MCF 10A (cell line): Measurements from ENCODE around the gene LYSMD1. TPM values are rescaled to one million over a fixed set of nuclear protein-coding genes. Genes with fewer than 3 reads are reported as not detected.

Experiments used
- BruUV-seq: library from RNA; stranded (reverse); fragments of 400-500 nt; replicated peaks from 2 replicates; lab custom pipeline; 2021; lab: Mats Ljungman, UMichigan
- CTCF ChIA-PET: fragments of 300-600 bp; sonication (Branson Sonifier 250); formaldehyde crosslinking; extraction: SDS; loops from one replicate; lab custom pipeline; 2021; ENCODE audit warnings: antibody characterized with exemption, inconsistent platforms; lab: Yijun Ruan, JAX
- POLR2A ChIA-PET: fragments of 300-600, 350-650 bp; sonication (Branson Sonifier 250); formaldehyde crosslinking; extraction: SDS; loops from one replicate; lab custom pipeline; 2020; ENCODE audit warnings: antibody characterized with exemption, inconsistent platforms; lab: Yijun Ruan, JAX
- DNase-seq: peaks from one replicate; pipeline ENCODE4 v3.0.0-alpha.2; 2018; ENCODE audit not compliant: unreplicated experiment
- H3K27ac Mint-ChIP-seq: one replicate; pipeline ENCODE4 v1.8.0; 2022; ENCODE audit warnings: mild to moderate bottlenecking, low read depth, mixed read lengths; ENCODE audit not compliant: unreplicated experiment
- H3K27me3 Mint-ChIP-seq: one replicate; pipeline ENCODE4 v1.8.0; 2022; ENCODE audit warnings: mixed read lengths; ENCODE audit not compliant: insufficient read depth, unreplicated experiment
- H3K36me3 Mint-ChIP-seq: one replicate; pipeline ENCODE4 v1.8.0; 2022; ENCODE audit warnings: mild to moderate bottlenecking, moderate library complexity, mixed read lengths; ENCODE audit not compliant: insufficient read depth, unreplicated experiment
- H3K4me1 Mint-ChIP-seq: one replicate; pipeline ENCODE4 v1.8.0; 2022; ENCODE audit warnings: mixed read lengths; ENCODE audit not compliant: insufficient read depth, unreplicated experiment
- H3K4me3 Mint-ChIP-seq: one replicate; pipeline ENCODE4 v1.8.0; 2022; ENCODE audit warnings: mild to moderate bottlenecking, moderate library complexity, mixed read lengths; ENCODE audit not compliant: unreplicated experiment
- H3K9me3 Mint-ChIP-seq: one replicate; pipeline ENCODE4 v1.8.0; 2022; ENCODE audit warnings: mixed read lengths; ENCODE audit not compliant: unreplicated experiment
- CTCF ChIP-seq: fragments of 200-600 bp; IDR thresholded peaks from one replicate; pipeline ENCODE4 v1.8.0; 2022; ENCODE audit warnings: antibody characterized with exemption, mild to moderate bottlenecking; ENCODE audit not compliant: unreplicated experiment
- intact Hi-C: fragments of 100-400 bp; cut with micrococcal nuclease; formaldehyde crosslinking; loops from 2 replicates; pipeline ENCODE4 v1.14.1; 2022
- total RNA-seq: library from RNA; stranded (reverse); gene quantifications from 2 replicates; pipeline ENCODE4 v1.2.3, GENCODE V29; 2022

The LYSMD1 gene
- total RNA-seq, 1 experiment from 2014 or later: 14.4 TPM

GRCh38 chr1:151146072-151146411 is 19.7 kb downstream of the LYSMD1 start:
- Mint-ChIP-seq H3K27ac (no peak overlapping the region), H3K36me3 (no peaks in the 10 kb centered on the region), H3K4me3 (peak overlapping the region; percentile 73), H3K4me1 (peaks cover 10% of the 10 kb centered on the region), H3K9me3 (no peaks in the 10 kb centered on the region), H3K27me3 (no peaks in the 10 kb centered on the region)
- POLR2A ChIA-PET: no interaction called here
- no peak for TF ChIP-seq CTCF
- intact Hi-C loops: no loop called here
- DNase-seq: no peak
- BruUV-seq: no TSS peak
- CTCF ChIA-PET: interaction anchor here (1.4 kb wide), 1 partner anchor 43 kb away, joined by 4 read pairs; no protein-coding TSS in a partner anchor

GRCh38 chr1:151145304-151146071 is 20.2 kb downstream of the LYSMD1 start:
- peak overlapping the region; percentile 73 for H3K4me3 Mint-ChIP-seq
- no peaks in the 10 kb centered on the region for H3K36me3 Mint-ChIP-seq
- H3K27me3 Mint-ChIP-seq: no peaks in the 10 kb centered on the region
- CTCF ChIA-PET: interaction anchor here (0.6 to 2.3 kb wide), 5 partner anchors 10 to 49 kb away, joined by 3 to 15 read pairs (median 4); partner anchors contain the start of gene LYSMD1
- no peak for TF ChIP-seq CTCF
- no peaks in the 10 kb centered on the region for H3K9me3 Mint-ChIP-seq
- peaks cover 10% of the 10 kb centered on the region for H3K4me1 Mint-ChIP-seq
- POLR2A ChIA-PET: interaction anchor here (0.9 to 2.4 kb wide), 5 partner anchors 8 to 46 kb away, joined by 3 to 6 read pairs (median 4); no protein-coding TSS in a partner anchor
- BruUV-seq: no TSS peak
- no peak for DNase-seq
- no peak overlapping the region for H3K27ac Mint-ChIP-seq
- intact Hi-C loops: no loop called here

- intact Hi-C loops: no loop called here
Observed at GRCh38 chr1:151144474-151145303, 21.0 kb downstream of the LYSMD1 start.

More at GRCh38 chr1:151144474-151145303, 21.0 kb downstream of the LYSMD1 start:
- no peaks in the 10 kb centered on the region for H3K9me3 Mint-ChIP-seq
- ChIA-PET CTCF (interaction anchor here (0.6 to 2.3 kb wide), 7 partner anchors 11 to 48 kb away, joined by 3 to 15 read pairs (median 4); partner anchors contain the start of genes LYSMD1 and VPS72), POLR2A (interaction anchor here (0.9 to 2.4 kb wide), 6 partner anchors 9 to 45 kb away, joined by 3 to 6 read pairs (median 4); no protein-coding TSS in a partner anchor)
- no TSS peak for BruUV-seq
- H3K27me3 Mint-ChIP-seq: no peaks in the 10 kb centered on the region
- TF ChIP-seq CTCF: no peak
- H3K27ac Mint-ChIP-seq: no peak overlapping the region
- no peaks in the 10 kb centered on the region for H3K36me3 Mint-ChIP-seq
- no peak for DNase-seq
- peaks cover 10% of the 10 kb centered on the region for H3K4me1 Mint-ChIP-seq
- H3K4me3 Mint-ChIP-seq: no peak overlapping the region
